Lower leg skin (tissue), 3 donors: Measurements from ENCODE around the gene C19orf44.

Experiments used
- POLR2A ChIP-seq, 2 donors: fragments of 450-650 bp; IDR thresholded peaks; one replicate each; pipeline ENCODE4 v1.6.1; 2016 to 2017; ENCODE audit warnings: antibody characterized with exemption in 2 of 2, mild to moderate bottlenecking in 1 of 2, moderate library complexity in 1 of 2
- TF ChIP-seq, protein P1 (sequence below), 3 donors: fragments of 450-650 bp; IDR thresholded peaks; one replicate each; pipeline ENCODE4 v1.5.1; 2016; ENCODE audit warnings: antibody characterized with exemption in 3 of 3, mild to moderate bottlenecking in 3 of 3, moderate library complexity in 2 of 3

DNA sequence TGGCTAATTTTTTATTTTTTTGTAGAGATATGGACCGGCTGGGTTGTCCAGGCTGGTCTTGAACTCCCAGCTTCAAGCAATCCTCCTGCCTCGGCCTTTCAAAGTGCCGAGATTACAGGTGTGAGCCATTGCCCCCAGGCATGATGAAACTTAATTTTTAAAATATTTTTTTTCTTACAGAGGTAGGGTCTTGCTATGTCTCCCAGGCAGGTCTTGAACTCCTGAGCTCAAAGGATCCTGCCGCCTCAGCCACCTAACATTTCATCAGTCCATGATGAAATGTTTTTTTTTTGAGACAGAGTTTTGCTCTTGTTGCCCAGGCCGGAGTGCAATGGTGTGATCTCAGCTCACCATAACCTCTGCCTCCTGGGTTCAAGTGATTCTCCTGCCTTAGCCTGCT, 12.4 kb downstream of the C19orf44 start:
- TF ChIP-seq, protein P1, sequence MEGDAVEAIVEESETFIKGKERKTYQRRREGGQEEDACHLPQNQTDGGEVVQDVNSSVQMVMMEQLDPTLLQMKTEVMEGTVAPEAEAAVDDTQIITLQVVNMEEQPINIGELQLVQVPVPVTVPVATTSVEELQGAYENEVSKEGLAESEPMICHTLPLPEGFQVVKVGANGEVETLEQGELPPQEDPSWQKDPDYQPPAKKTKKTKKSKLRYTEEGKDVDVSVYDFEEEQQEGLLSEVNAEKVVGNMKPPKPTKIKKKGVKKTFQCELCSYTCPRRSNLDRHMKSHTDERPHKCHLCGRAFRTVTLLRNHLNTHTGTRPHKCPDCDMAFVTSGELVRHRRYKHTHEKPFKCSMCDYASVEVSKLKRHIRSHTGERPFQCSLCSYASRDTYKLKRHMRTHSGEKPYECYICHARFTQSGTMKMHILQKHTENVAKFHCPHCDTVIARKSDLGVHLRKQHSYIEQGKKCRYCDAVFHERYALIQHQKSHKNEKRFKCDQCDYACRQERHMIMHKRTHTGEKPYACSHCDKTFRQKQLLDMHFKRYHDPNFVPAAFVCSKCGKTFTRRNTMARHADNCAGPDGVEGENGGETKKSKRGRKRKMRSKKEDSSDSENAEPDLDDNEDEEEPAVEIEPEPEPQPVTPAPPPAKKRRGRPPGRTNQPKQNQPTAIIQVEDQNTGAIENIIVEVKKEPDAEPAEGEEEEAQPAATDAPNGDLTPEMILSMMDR (IDR thresholded peaks at IDR 0.05), result no peak
- no peak for TF ChIP-seq POLR2A (IDR thresholded peaks at IDR 0.05)
